ENCODE measurements around the gene DTNB.
A peak's percentile ranks its signal among the peaks of the same experiment; 100 is the strongest.
"Not testable (repeated sequence)": the region's sequence is repeated elsewhere in the genome, so short reads cannot be mapped to it uniquely, and the experiment has no call there.

The DTNB gene

DNA sequence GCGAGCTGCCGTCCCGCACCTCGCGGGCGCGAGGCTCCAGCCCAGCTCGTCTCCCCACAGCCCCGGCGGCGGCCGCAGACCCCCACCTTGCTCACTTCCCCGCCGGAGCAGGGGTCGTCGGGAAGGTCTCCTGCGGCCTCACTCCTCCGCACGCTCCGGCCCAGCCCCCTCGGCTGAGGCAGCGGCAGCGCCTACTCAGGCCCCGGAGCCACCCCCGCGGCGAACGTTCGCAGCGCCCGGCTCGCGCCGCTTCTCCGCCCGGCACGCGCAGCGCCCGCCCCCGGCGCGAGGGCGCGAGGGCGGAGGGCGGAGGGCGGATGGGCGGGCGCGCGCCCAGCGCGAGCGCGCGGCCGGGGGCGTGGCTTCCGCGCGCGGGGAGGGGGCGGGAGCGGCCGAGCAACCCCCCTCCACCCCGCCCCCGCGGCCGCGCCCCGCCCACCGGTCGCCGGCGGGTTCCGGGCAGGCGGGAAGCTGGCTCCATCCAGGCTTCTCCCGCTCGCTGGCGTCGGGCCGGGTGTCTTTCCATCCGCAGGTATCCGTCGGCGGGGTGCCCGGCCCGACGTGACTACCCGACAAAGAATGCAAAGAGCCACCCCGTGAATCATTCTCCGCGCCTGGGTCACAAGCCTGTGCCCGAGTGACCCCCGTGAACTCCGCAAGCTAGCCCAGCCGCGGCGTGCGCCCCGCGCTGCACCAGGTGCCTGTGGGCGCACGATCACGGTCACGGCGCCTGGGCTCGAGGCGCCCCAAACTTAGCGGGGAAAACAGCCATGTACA lies at the start of gene DTNB:
Gene DTNB, minus strand, starts transcription at position 278 of the 777 bp plus-strand sequence. CDS start 20,917 bp downstream, outside the sequence.
- peak; percentile 88 for DNase-seq

DNA sequence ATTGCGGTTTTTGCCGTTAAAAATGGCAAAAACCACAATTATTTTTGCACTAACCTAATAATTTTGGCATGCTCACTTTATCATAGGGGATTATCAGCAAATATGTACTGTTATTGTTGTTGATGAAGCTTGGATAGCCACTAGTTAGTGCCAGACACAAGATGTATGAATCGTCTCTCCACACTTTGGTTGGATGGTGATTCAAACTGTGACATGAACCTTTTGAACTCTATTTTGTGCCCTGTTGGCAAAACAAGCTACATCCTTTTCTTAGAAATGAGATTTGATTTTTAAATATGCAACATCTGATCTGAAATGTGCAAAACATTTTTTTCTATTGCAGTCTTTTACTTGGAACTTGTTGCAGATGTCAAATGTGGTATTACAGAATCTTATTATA lies 48.8 kb upstream of the DTNB start:
- DNase-seq, result no peak

DNA sequence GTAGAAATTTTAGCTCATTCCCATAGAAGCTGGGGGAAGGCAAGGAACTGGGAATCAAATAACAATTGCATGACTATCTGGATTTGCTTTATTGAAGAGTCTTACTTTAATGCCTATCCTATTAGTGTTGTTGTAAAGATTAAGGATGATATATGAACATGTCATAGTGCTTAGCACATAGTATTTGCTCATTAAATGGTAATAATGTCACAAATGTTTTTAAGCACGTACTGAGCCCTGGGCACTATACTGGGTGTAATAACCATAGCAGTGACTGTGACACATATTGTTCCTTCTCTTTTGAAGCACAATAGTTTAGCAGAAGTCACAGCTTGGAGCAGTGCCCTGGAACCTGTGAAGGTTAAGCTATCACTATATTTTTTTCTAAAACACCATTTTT lies 47.2 kb upstream of the DTNB start:
- no peak for DNase-seq

DNA sequence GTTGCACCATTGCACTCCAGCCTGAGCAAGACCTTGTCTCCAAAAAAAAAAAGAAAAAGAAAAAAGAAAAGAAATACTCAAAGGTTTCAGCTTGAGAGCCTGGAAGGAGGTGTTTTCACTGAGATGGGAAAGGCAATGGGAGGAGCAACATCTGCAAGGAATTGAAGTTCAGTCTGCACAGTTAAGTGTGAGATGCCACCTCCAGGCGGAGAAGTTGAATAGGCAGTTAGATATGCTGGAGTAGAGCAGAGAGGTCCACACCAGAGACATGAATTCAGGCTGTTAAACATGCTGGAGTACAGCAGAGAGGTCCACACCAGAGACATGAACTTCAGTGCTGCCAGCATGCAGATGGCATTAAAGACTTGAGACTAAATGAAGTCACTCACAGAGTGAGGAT lies 41.4 kb upstream of the DTNB start:
- DNase-seq, result no peak

DNA sequence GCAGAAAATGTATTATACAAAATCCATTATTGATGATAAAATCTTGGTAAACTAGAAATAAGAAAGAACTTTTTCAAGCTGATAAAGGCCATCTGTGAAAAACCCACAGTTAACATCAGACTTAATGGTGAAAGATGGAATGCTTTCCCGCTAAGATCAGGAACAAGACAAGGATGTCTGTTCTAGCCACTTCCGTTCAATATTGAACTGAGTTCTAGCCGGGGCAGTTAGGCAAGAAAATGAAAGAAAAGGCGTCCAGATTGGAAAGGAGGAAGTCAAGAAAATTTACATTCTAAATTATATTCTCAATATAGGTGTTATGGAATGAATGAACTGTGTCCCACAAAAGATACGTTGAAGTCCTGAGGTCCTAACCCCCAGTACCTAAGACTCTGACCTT lies 39.1 kb upstream of the DTNB start:
- no peak for DNase-seq

DNA sequence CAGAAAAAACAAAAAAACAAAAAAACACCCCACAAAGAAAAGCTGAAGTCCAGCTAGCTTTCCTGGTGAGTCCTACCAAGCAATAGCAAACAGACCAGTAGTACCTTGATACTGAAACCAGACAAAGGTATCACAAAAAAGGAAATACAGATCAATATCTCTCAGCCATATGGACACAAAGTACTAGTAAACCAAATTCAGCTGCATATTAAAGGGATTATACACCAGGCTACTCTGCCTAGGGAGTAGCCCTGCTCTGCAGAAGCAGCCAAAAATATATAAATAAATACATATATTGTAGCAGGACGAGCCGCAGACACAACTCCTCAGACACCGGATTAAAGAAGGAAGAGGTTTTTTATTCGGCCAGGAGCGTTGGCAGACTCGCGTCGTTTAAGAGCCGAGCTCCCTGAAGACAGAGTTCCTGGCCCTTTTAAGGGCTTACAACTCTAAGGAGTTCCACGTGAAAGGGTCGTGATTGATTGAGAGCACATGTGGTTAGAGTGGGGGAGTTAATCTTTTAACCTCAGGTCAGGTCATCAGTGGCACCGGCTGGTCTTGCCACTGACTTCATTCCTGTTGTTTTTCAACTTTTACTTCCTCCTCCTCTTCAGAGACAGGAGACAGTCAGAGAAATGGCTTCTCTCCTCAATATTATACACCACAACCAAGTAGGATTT lies 38.4 kb upstream of the DTNB start:
- no peak for DNase-seq

DNA sequence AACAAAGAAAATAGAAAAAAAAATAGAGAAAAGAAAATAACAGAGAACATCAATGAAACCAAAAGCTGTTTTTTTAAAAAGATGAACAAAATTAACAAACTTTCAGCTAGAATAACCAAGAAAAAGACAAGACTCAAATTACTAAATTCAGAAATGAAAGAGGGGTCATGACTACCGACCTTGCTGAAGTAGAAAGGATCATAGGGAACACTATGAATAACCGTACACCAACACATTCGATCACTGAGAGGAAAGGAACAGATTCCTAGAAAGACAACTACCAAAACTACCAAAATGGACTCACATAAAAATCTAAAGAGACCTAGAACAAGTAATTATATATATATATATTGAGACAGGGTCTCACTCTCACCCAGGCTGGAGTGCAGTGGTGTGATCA lies 37.4 kb upstream of the DTNB start:
- DNase-seq, result no peak

DNA sequence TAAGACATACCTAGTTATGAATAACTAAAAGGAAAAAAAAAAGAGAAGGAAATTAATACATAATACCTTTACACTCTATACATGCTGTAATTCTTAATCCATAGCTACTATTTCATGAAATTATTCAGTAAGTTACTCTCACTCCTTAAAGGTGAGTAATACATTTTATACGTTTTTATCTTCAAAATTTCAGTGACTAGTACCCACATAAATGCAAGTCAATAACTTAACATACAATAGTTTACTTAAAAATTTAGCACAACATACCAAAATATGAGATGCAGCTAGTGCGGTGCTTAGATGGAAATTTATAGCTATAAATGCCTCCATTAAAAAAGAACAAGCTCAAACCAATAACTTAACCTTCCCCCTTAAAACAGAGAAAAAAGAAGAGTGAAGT lies 36.0 kb upstream of the DTNB start:
- no peak for DNase-seq

DNA sequence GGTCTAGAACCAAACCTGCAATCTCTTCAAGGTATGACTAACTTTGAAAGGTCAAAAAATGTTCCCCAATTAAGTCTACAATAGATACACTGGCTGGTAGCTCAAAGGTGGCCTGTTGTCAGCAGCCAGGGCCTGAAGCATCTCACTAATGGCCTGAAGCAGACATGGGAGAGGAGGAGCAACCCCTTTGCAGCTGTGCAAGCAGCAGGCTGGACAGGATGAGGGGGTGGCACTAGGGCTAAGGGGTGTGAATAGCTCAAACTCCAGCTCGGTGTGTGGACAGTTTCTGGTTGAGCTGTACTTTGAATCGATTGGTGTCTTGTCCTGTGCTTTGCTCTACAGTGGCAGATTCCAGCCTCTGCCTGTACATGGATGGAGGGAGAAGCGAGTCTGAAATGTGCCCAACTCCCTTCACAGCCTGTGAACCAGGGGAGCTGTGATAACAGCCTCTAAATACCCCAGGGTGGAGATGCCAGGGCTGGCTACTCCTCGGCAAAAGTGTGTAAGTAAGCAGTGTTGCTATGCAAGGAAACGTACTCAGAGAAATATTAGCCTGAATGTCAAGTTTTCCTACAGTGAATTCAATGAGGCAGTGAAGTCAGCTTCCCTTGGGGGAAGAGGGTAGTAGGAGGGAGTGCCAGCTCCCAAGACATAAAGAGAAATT lies 34.7 kb upstream of the DTNB start:
- DNase-seq, result no peak

DNA sequence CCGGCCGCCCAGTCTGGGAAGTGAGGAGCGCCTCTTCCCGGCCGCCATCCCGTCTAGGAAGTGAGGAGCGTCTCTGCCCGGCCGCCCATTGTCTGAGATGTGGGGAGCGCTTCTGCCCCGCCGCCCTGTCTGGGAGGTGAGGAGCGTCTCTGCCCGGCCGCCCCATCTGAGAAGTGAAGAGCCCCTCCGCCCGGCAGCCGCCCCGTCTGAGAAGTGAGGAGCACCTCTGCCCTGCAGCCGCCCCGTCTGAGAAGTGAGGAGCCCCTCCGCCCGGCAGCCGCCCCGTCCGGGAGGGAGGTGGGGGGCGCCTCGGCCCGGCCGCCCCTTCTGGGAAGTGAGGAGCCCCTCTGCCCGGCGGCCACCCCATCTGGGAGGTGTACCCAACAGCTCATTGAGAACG lies 32.2 kb upstream of the DTNB start:
- DNase-seq, result not testable (repeated sequence)

DNA sequence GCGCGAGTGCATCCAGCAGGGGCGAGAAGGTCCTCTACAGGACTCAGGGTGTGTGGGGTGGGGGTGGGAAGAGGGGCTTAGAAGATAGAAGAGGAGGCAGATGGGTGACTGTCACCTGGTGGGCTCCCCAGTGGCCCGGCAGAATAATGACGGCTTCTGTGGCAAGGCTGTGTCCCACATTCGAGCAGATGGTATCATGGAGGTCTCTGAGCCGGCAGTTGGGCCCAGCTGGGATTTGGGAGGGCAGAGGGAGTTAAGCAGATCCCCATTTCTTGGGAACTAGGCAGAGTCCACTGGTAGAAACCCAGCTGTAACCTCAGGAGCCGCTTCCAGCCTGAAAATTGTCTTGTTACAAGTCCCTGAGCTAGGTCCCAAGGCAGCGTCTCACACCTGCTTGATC lies 28.4 kb upstream of the DTNB start:
- DNase-seq, result no peak

DNA sequence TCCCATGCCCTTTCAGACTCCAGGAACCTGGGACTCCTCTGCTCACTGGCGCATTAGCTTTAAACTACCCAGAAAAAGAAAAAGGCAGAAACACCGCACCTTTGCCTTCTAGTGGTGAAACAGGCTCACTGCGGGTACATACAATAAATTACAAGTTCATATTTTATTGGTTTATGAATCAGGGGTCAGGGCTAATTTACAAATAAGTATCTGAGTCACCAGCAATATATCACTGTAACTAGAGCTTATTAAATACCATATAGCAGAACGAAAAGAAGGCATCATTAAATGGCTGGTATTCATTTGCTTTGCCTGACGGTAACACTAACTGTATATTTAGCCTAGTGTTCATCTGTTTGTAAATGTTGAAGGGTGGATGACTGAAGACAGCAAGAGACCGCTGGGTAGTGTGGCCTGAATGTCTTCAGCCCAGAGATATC lies 26.9 kb upstream of the DTNB start:
- no peak for DNase-seq

DNA sequence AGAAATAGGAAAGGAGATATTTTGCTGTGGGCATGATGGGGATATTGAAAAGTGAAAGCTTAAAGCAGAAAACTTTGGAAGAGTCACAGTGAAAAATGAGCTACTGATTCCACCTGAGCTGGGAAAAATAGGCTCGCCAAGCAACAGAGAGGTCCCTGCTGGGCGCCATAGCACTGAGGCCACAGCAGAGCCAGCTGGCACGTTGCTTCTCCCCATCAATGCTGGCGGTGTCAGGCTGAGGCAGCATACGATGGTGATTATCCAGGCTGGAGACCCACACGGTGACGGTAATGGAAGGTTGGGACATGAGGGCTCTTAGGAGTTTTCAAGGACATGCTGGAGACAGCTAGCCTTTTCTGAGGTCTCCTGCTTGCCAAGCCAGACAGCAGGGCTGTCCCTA lies 25.8 kb upstream of the DTNB start:
- DNase-seq, result no peak

DNA sequence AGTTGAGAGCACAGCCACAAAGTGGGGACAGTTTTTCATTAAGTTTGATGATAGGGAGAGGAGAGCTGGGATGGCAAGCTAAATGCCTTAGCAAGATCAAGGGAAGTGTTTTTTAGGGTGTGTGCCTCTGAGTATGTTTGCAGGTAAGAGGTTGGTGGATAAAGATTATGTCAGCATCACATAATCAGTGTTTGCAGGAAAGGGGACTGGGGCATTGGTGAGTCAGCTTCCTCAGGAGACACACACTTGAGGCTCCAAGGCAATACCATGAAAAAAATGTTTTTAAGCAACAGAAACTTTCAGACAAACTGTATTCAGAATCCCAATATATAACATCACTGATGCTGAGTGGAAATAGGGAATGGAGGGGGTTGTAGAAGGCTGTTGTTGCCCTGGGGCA lies 25.4 kb upstream of the DTNB start:
- no peak for DNase-seq

DNA sequence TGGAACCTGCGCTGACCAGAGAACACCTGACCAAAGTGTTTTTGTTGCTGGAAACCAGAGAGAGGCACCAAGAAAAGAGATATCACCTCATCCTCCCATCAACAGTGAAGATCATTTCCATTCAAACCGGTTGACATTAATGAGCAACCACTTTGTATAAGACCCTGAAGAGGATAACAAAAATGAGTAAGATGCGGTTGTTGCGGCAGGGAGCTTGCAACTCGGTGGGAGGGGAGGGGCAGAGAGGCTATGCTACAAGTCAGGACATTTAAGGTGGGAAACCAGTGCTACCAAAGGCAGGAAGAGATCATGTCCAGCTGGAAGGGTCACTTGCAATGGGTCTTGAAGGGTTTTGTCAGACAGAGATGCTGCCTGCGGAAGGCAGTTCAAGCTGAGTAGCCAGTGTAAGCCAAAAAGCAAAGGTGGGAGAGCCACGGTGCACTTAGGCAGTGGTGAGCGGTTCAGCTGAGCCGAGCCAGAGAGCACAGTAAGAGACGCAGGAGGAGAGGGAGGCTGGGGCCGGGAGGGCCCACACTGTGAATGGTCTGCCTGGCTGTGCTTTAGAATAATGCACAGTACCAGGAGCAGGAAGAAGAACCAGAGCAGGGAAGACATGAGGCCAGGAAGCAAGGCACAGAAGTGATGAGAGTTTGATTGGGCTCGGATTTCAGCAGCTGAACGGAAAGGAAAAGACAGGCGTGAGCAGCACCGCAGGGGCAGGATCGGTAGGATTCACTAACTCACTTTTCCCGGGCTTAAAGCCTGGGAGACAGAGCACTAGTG lies 24.4 kb upstream of the DTNB start:
- no peak for DNase-seq

DNA sequence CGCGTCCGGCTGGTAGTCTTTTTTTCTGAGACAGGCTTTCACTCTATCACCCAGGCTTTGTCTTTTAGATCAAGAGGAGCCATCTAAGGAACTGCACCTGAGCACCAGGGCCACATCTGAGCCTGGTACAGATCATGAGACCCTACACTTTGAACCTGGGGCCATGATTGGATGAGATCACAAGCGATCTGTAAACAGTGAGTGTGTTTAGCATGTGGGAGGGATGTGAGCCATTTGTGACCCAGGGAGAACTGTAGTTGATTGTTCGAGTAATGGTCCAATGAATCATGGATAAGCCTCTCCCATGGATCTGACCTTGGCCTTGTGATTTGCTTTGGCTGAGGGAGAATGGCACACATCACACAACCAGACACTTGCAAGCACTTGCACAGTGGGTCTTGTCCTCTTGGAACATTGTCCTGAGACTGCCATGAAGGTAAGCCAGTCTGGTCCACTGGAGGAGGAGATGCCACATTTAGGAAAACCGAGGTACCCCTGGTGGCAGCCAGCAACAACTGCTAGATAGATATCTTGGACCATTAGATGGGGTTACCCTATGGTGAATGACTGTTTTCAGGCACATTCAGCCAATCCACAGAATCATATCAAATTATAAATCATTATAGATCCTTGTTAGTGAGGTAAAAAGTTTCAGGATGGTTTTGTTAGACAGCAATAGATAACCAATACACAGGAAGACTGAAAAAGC lies 19.5 kb upstream of the DTNB start:
- no peak for DNase-seq

DNA sequence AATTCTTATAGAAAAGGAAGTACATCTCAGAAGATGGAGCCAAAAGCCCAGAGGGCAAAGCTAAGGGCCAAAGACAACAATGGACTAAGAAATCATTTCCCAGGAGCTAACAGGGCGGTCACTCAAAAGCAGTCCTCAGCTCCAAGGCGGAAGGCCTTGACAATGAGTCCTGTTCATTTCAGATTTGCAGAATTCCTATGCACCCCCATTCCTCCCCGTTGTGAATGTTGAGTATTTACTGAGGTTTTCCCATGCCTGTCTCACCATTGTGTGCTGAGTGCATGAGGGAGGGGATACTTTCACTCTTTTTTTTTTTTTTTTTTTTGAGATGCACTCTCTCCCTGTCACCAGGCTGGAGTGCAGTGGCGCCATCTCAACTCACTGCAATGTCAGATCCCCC lies 18.8 kb upstream of the DTNB start:
- DNase-seq, result no peak

DNA sequence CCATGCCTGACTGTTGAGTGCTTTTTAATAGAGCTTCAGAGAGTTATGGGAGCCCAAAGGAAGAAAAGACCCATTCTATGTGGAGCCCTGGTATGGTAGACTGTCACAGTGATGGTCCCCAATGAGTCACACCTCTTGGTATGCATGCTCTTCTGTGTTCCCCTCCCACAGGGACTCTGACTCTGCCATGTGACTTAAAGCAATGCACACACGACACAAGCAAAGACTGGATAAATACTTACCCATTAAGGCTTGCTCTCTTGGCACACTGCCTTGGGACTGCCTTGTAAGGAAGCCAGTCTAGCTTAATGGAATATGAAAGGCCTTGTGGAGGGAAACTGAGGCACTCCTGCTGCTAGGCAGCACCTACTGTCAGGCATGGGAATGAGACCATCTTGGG lies 16.7 kb upstream of the DTNB start:
- DNase-seq, result peak; percentile 40

DNA sequence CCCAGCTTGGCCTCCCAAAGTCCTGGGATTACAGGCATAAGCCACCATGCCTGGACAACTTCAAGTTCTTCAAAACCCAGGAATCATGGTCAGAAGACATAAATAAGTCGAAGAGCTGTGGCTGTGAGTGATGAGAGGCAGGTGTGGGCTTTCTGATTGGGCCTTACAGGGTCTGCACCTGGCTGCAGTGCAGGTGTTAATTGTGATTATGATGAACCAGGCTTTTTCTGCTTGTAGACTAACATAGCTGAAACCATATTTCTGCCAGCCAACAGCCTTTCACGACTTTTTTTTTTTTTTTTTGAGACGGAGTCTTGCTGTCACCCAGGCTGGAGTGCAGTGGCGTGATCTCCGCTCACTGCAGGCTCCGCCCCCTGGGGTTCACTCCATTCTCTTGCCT lies 14.9 kb upstream of the DTNB start:
- no peak for DNase-seq

DNA sequence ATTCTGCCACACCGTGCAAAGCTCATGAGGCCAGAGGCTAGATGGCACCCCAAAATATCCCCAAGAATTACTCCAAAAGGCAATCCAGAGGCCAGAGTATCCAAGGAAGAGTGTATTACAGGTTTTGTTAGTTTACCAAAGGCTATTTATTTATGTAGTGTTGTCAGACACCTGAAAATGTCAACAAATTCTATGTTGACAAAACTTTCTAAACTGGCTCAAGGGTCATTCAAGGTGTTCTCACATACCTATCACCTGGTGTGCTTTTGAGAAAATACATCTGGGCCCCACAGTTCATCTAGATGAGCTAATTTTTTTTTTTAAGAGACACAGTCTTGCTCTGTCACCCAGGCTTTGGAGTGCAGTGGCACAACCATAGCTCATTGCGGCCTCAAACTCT lies 12.4 kb upstream of the DTNB start:
- no peak for DNase-seq

DNA sequence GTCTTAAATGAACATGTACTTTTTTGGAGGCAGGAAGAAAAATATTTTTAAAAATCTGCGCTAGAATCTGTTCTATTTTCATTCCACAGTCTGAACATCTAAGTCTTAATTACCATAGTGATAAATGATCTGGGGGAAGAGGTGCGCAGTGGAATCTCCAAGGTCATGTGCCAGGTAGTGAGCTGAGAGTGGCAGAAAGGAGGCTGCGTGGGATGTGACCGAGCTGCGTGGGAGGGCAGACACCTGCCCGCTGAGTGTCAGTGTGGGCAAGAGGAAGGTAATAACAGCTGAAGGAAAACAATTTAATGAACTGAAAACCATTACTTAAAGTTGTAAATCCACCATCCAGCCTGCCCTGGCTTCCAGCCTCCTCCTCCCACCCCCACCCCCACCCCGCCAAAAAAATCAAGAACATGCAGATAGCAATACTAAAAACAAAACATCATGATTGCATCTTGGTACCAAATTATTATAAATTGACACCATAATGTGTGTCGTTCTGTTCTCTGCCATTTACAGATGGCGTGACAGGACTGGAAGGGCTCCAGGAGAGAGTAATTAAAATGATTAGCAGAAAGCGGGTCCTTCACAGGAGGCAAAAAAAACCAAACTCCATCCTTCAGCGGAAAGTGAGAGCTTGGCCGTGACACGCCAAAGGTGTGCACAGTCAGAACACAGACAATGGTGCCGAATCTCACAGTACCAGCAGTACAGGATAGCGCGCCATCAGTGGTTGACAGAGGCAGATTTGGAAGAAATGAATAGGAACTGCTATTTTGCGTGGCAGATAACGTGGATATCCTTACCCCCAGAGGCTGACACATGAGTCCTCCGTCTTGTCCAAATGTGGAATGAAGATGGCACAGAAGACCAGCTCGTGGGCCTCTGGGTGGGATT lies 11.4 kb upstream of the DTNB start:
- DNase-seq, result no peak

DNA sequence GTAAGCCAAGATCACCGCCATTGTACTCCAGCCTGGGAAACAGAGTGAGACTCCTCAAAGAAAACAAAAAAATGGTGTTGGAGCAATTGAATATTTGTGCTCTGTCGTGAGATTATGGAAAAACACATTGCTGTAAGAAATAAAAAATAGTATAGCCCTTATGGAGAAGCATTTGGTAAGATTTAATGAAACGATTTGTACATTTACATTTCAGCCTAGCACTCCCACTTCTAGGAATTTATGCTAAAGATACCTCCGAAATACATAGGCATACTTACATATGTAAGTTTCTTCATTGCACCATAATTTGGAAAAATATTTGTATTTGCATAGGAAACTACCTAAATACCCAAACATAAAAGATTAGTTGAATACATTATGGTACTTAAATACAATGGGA lies 8.7 kb upstream of the DTNB start:
- DNase-seq, result no peak

All from activated CD8-positive, alpha-beta memory T cell treated with anti-CD3 and anti-CD28 coated beads, Interleukin-2, amount 50 U/mL, for 48 hours (primary cell).